HG02678 (cell line): ENCODE results near the gene METAP2.
A peak's percentile ranks its signal among the peaks of the same experiment; 100 is the strongest.
"Not testable (repeated sequence)": the region's sequence is repeated elsewhere in the genome, so short reads cannot be mapped to it uniquely, and the experiment has no call there.

Experiments
- ATAC-seq: cut with Tn5 transposase; IDR thresholded peaks from one replicate; pipeline ENCODE4 v1.9.1; 2021; ENCODE audit warnings: mild to moderate bottlenecking, moderate library complexity; ENCODE audit not compliant: unreplicated experiment

The METAP2 gene

GRCh38 chr12:95462081-95462480 is 11.9 kb upstream of the METAP2 start:
- ATAC-seq: no peak

DNA sequence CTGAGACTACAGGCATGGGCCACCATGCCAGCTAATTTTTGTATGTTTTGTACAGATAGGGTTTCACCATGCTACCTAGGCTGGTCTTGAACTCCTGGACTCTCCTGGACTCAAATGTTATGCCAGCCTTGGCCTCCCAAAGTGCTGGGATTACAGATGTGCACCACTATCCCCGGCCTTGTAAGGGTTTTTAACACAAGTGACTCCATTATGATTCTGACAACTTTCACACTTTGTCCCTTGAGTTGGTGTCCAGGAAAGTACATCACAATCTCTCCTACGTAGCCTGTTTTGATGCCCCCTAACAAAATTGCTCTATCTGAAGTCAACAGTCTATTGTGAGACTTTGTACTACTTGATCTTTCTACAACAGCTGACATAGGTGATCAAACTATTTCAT is 11.4 kb upstream of the METAP2 start:
- no peak for ATAC-seq

GRCh38 chr12:95463050-95463449 is 10.9 kb upstream of the METAP2 start:
- no peak for ATAC-seq

GRCh38 chr12:95463776-95464175 is 10.2 kb upstream of the METAP2 start:
- not testable (repeated sequence) for ATAC-seq

GRCh38 chr12:95465275-95465674 is 8.7 kb upstream of the METAP2 start:
- no peak for ATAC-seq

DNA sequence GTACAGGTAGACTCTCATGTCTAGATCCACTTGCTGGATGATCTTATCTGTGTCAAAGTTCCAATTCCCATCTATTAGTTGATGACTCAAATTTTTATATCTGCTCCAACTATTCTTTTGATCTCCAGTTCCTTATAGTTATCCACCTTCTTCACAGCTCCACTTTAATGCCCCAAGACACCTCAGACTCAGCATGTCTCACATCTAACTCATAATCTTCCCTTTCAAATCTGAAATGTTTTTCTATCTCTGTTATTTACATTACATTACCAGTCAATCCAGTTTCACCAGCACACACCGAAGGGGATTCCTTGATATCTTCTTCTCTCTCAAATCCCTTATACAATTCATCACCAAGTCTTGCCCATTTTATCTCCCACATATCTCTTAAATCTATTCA is 3.7 kb upstream of the METAP2 start:
- ATAC-seq: no peak

DNA sequence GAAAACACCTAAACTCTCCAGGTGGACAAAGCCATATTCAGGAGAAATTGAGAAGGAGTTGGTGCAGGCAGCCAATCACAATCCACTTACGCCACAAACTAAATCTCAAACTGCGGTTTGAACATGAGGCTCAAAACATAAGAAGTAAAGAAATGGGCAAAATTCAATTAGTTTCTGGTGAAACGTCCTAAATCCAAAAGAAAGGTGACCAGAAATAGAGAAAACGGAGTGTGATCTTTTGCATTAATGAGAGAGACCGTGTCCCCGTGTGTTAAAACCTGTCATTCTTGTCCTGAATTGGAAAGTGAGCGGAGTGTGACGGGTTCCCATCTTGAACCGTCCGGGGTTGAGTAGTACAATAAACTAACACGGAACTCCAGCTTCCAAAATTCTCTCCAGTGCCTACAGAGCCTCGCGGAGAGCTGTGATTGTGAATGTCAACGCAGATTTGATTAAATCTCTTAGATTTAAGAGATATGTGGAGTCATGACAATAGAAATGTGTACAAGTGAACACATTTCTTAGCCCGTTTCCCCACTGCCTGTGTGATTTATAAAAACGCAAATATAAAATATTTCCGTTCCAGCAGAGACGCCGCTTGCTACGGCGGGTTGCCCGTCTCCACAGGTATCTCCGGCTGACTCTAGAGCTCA is 595 bp upstream of the METAP2 start:
- ATAC-seq: peak; percentile 33

DNA sequence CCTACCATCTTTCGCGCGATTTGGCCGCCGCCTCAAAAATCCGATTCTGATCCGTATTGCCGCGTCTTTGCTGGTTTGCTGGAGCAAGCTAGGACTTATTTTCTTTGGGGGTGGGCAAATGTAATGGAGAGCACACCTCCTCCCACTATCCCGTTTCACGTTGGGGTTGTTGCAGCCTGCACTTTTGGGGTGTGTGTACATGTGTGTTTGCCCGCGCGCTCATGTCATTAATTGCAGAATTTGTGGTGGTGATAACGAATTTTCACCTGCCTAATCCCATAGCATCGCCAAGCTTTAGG is 657 bp downstream of the METAP2 start:
- no peak for ATAC-seq

DNA sequence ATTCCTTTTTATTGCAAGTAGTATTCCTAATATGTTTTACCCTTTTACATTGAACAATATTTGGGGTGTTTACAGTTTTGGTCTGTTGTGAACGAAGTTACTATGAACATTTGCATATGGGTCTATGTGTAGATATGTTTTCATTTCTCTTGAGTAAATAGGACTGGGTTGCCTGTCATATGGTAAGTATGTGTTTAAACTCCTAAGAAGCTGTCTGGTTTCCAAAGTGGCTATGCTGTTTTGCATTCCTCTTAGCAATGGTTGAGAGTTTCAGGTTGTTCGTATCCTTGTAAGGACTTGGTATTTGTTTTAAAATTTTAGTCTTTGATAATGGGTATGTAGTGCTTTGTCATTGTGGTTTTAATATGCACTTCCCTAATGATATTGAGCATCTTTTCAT is 6.3 kb downstream of the METAP2 start:
- ATAC-seq: no peak

- ATAC-seq: no peak
Observed at GRCh38 chr12:95481072-95481471, 7.1 kb downstream of the METAP2 start.

GRCh38 chr12:95481888-95482287 is 7.9 kb downstream of the METAP2 start:
- no peak for ATAC-seq

- not testable (repeated sequence) for ATAC-seq
Observed at GRCh38 chr12:95482564-95482963, 8.6 kb downstream of the METAP2 start.

DNA sequence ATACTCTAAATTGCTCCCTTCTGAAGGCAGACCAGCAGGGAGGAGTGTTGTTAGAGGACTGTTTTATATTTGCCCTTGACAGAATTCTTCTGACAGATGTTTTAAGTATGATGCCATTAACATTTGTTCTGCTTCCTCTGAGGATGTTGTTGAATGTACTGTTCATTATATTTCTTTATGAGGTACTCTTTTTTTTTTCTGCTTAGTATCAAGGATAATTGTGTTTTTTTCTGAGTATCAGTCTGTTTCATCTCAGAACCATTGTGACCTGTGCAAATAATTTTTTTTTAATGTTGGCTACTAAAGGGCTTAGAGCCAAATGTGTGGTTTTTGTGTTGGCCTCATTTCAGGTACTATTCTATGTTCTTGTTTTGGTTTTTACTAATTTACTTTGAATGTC is 10.6 kb downstream of the METAP2 start:
- ATAC-seq: no peak

DNA sequence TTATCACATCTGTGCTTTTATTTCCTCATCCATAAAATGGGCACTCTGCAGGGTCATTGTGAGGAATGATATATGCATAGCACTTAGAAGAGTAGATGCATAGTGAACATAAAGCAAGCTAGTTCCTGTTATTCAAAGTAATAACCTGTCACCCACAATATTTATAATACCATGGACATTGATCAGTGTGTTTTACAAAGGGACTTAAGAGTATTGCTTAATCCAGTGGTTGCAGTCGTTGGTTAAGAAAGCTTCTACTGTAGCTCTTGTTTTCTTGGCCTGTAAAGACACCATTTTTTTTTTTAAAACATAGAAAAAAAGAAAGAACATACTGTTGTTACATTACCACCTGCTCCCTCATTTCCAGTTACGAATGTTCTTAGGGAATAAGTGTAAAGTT is 13.1 kb downstream of the METAP2 start:
- no peak for ATAC-seq

- no peak for ATAC-seq
Observed at GRCh38 chr12:95492462-95492861, 18.5 kb downstream of the METAP2 start.

GRCh38 chr12:95494888-95495287 is 20.9 kb downstream of the METAP2 start:
- no peak for ATAC-seq

DNA sequence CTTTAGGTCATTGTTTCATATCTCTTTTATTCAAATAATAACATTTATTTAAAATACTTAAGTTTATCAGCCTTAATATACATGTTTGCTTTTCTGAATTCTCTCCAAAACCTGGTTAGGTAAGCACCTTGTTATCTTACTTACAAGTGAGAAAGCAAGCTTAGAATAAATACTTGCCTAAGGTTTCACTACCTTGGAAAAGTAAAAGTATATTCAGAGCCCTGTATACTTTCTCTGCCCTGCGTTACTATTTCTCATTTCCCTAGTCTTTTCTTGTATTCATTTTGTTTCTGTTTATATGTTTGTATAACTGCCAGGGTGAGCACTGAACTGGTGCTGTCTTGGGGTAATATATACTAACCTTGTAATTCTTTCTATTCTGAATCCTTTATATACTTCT is 21.5 kb downstream of the METAP2 start:
- ATAC-seq: no peak

GRCh38 chr12:95497031-95497430 is 23.1 kb downstream of the METAP2 start:
- ATAC-seq: no peak

DNA sequence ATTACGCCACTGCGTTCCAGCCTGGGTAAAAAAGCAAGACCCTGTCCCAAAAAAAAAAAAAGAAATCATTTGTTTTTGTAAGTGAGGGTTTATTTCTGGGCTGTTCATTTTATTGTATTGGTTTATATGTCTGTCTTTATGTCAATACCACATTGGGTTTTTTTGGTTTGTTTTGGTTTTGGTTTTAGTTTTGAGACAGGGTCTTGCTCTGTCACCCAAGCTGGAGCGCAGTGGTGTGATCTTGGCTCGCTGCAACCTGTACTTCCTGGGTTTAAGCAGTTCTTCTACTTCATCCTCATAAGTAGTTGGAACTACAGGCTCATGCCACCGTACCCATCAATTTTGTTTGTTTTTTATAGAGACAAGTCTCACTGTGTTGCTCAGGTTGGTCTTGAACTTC is 25.0 kb downstream of the METAP2 start:
- no peak for ATAC-seq

- ATAC-seq: no peak
Observed at GRCh38 chr12:95499772-95500171, 25.8 kb downstream of the METAP2 start.

DNA sequence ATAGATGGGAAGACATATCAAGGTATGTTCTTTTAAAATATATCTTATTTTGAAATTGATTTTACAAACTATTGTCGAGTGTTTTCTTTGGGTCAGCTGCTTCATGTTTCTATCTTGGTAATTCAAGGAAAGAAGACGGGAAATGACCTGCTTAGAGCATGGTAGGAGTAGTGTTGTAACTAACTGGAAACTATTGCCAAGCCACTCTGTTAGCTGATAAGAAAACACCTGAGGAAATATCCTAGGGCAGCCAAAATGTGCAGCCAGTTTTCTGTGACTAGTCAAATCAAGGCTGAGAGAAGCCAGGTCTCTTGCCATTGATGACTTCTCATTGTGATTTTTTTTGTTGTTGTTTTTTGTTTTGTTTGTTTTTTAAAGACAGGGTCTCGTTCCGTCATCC is 30.2 kb downstream of the METAP2 start:
- ATAC-seq: no peak

- ATAC-seq: no peak
Observed at GRCh38 chr12:95505039-95505438, 31.1 kb downstream of the METAP2 start.

DNA sequence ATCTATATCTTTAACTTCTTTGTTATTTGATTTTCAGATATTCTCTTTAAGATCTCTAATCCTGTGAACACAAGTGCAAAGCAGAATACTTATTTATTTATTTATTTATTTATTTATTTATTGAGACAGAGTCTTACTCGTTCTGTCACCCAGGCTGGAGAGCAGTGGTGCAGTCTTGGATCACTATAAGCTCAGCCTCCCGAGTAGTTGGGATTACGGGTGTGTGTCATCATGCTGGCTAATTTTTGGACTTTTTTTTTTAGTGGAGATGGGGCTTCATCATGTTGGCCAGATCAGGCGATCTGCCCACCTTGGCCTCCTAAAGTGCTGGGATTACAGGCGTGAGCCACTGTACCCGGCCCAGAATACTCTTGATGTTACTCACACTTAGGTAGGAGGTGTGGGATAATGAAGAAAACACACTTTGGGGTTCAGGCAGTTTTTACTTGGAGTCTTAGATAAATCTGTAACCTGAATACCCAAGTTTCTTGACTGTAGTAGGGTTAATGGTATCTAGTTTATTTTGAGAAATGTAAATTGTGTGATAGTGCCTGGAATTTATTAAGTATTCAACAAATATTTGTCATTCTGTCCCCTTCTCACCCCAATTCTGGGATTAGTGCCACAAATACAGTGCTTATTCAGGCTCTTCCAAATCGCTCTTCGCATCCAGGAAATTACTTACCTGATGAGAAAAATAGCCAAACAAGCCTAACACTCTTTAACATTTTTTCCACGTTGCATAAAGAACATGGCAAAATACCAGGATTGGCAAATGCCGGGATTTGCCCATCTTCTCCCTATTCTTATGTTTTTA is 33.0 kb downstream of the METAP2 start:
- ATAC-seq: no peak
